ENCODE measurements around the gene MORF4L1. TPM values are rescaled to one million over a fixed set of nuclear protein-coding genes. Genes with fewer than 3 reads are reported as not detected.

MORF4L1 gene
- total and polyA plus RNA-seq, 8 donors = 262 to 774 (median 712) TPM

GRCh38 chr15:78912316-78912715 is 39.6 kb downstream of the MORF4L1 start:
- no peaks in the 10 kb centered on the region for H3K27me3 ChIP-seq
- no peak overlapping the region for H3K4me3 ChIP-seq
- no peak for ATAC-seq
- peaks cover 0 to 68% of the 10 kb centered on the region in 2 donors for H3K36me3 ChIP-seq
- no peaks in the 10 kb centered on the region for H3K9me3 ChIP-seq
- no peak for DNase-seq
- no peak overlapping the region for H3K27ac ChIP-seq
- no peak for TF ChIP-seq CTCF (IDR thresholded peaks at IDR 0.05)
- intact Hi-C loops (cut with DNase I) = no loop called here
- H3K4me1 ChIP-seq = peaks cover 12 to 80% of the 10 kb centered on the region in 2 donors

DNA sequence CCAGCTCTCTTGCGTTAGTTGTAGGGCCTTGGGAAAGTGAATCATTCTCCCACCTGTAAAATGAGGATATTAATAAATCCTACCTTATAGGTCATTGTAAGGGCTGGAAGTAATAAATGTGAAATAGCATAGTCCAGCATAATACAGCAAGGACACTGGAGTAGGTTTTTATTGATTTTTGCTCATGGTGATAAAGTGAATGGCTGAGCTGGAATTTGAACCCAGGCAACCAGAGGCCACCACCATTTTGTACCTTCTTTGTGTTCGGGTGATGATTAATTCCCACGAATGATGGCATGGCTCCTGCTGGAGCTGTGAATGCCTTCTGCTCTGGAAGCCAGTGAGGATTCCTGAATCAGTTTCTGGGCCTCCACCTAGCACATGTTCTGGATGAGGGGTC is 40.3 kb downstream of the MORF4L1 start:
- ATAC-seq (no peak), DNase-seq (no peak)
- TF ChIP-seq CTCF (IDR thresholded peaks at IDR 0.05) = no peak
- peaks cover 12 to 85% of the 10 kb centered on the region in 2 donors for H3K4me1 ChIP-seq
- no peak overlapping the region for H3K27ac ChIP-seq
- peaks cover 0 to 61% of the 10 kb centered on the region in 2 donors for H3K36me3 ChIP-seq
- H3K9me3 ChIP-seq = no peaks in the 10 kb centered on the region
- H3K4me3 ChIP-seq = no peak overlapping the region
- H3K27me3 ChIP-seq = no peaks in the 10 kb centered on the region
- intact Hi-C loops (cut with DNase I) = no loop called here

DNA sequence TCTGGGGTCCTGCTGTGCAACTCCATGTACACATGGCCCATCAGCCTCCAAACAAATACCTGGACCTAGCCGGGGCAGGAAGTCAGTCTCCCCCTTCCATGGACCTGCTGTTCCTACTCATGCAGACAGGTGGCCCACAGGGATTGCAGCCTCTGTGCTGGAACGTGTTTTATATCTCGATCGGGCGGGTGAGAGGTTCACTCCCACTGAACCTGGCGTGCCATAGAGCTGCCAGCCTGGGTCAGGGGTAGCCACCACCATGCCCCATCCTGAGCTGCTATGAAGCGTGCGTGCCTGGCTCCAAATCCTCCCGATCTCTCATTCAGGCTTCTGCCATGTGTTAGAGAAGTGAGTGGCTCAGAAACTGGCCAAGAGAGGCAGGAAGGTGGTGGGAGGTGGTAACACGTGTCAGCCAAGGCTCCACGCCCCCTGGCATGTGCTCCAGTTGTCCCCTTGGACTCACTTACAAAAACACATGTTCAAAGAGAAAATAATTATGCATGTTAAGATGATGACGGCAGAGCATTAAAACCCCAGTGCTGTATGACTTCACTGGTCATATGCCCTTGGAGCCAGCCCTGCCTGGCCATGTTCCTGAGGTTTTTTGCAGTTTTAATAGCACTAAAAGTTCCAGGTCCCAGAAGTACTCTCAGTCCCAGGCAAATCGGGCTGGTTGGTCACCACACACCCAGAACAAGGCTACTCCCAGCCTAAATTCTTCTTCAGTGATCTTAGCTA is 41.5 kb downstream of the MORF4L1 start:
- H3K36me3 ChIP-seq = peaks cover 0 to 60% of the 10 kb centered on the region in 2 donors
- H3K9me3 ChIP-seq = no peaks in the 10 kb centered on the region
- intact Hi-C loops (cut with DNase I) = no loop called here
- no peak for DNase-seq
- ATAC-seq = peak; percentile 49
- H3K27me3 ChIP-seq = no peaks in the 10 kb centered on the region
- no peak overlapping the region for H3K4me3 ChIP-seq
- H3K4me1 ChIP-seq = peaks cover 12 to 85% of the 10 kb centered on the region in 2 donors
- H3K27ac ChIP-seq = peak overlapping the region; percentile 4 to 73
- peak in 1 of 2 donors; percentile 37 for TF ChIP-seq CTCF (IDR thresholded peaks at IDR 0.05)

- no peak for TF ChIP-seq CTCF (IDR thresholded peaks at IDR 0.05)
- Histone ChIP-seq H3K4me3 (no peak overlapping the region), H3K9me3 (no peaks in the 10 kb centered on the region), H3K4me1 (peaks cover 12 to 73% of the 10 kb centered on the region in 2 donors), H3K36me3 (peaks cover 0 to 62% of the 10 kb centered on the region in 2 donors), H3K27ac (peak overlapping the region; percentile 37 to 73), H3K27me3 (no peaks in the 10 kb centered on the region)
- DNase-seq (peak in 2 of 4 donors; percentile 74 to 86), ATAC-seq (peak; percentile 61)
- intact Hi-C loops (cut with DNase I) = no loop called here
Measured at GRCh38 chr15:78915341-78916087, 42.8 kb downstream of the MORF4L1 start.

DNA sequence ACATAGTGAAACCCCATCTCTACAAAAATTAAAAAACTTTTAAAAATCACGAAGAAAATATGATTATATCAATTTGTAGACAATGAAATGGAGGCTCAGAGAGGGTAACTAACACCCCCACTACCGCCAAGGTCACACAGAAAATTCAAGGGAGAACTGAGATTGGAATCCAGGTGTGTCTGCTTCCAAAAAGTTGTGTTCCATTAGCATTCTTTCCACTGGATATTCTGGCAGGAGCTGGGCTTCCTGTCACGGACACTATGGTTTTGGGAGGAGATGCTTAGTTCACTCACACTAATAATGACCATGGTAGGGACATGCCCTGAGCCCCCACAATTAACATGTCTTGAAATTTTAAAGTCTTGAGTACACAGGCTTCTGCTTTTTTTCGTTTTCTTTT is 43.4 kb downstream of the MORF4L1 start:
- no peak for TF ChIP-seq CTCF (IDR thresholded peaks at IDR 0.05)
- H3K27me3 ChIP-seq = no peaks in the 10 kb centered on the region
- DNase-seq = no peak
- intact Hi-C loops (cut with DNase I) = no loop called here
- no peak for ATAC-seq
- no peaks in the 10 kb centered on the region for H3K9me3 ChIP-seq
- peak overlapping the region; percentile 37 to 73 for H3K27ac ChIP-seq
- peaks cover 12 to 68% of the 10 kb centered on the region in 2 donors for H3K4me1 ChIP-seq
- H3K4me3 ChIP-seq = no peak overlapping the region
- H3K36me3 ChIP-seq = peaks cover 0 to 62% of the 10 kb centered on the region in 2 donors
